Measurements from ENCODE around the gene RELN.
A peak's percentile ranks its signal among the peaks of the same experiment; 100 is the strongest.
"Not testable (repeated sequence)": the region's sequence is repeated elsewhere in the genome, so short reads cannot be mapped to it uniquely, and the experiment has no call there.

RELN gene

GRCh38 chr7:103560136-103560535 is 429.3 kb downstream of the RELN start:
- no peak for DNase-seq (ENCODE audit: low spot score)

- DNase-seq (ENCODE audit: low spot score): no peak
These were observed 438.4 kb downstream of the RELN start for GRCh38 chr7:103551016-103551415.

- no peak for DNase-seq (ENCODE audit: low spot score)
These were observed 439.7 kb downstream of the RELN start for GRCh38 chr7:103549786-103550185.

- no peak for DNase-seq (ENCODE audit: low spot score)
These were observed 441.8 kb downstream of the RELN start for GRCh38 chr7:103547451-103548284.

- DNase-seq (ENCODE audit: low spot score): no peak
These were observed 447.0 kb downstream of the RELN start for GRCh38 chr7:103542470-103542869.

- no peak for DNase-seq (ENCODE audit: low spot score)
These were observed 447.5 kb downstream of the RELN start for GRCh38 chr7:103541947-103542346.

GRCh38 chr7:103541026-103541425 is 448.4 kb downstream of the RELN start:
- DNase-seq (ENCODE audit: low spot score): no peak

GRCh38 chr7:103540338-103540737 is 449.1 kb downstream of the RELN start:
- no peak for DNase-seq (ENCODE audit: low spot score)

GRCh38 chr7:103539875-103540274 is 449.6 kb downstream of the RELN start:
- no peak for DNase-seq (ENCODE audit: low spot score)

GRCh38 chr7:103538964-103539709 is 450.3 kb downstream of the RELN start:
- DNase-seq (ENCODE audit: low spot score): no peak

- no peak for DNase-seq (ENCODE audit: low spot score)
These were observed 455.7 kb downstream of the RELN start for GRCh38 chr7:103533761-103534160.

GRCh38 chr7:103532955-103533354 is 456.5 kb downstream of the RELN start:
- DNase-seq (ENCODE audit: low spot score): no peak

GRCh38 chr7:103528152-103528551 is 461.3 kb downstream of the RELN start:
- no peak for DNase-seq (ENCODE audit: low spot score)

GRCh38 chr7:103525937-103526336 is 463.5 kb downstream of the RELN start:
- DNase-seq (ENCODE audit: low spot score): no peak

- DNase-seq (ENCODE audit: low spot score): peak; percentile 60
These were observed 465.2 kb downstream of the RELN start for GRCh38 chr7:103524042-103524907.

GRCh38 chr7:103521937-103522336 is 467.5 kb downstream of the RELN start:
- DNase-seq (ENCODE audit: low spot score): no peak

GRCh38 chr7:103504505-103505135 is 484.8 kb downstream of the RELN start:
- DNase-seq (ENCODE audit: low spot score): no peak

GRCh38 chr7:103501206-103501605 is 488.3 kb downstream of the RELN start:
- DNase-seq (ENCODE audit: low spot score): no peak

- no peak for DNase-seq (ENCODE audit: low spot score)
These were observed 489.5 kb downstream of the RELN start for GRCh38 chr7:103499976-103500375.

- no peak for DNase-seq (ENCODE audit: low spot score)
These were observed 502.0 kb downstream of the RELN start for GRCh38 chr7:103487419-103487818.

- DNase-seq (ENCODE audit: low spot score): not testable (repeated sequence)
These were observed 502.6 kb downstream of the RELN start for GRCh38 chr7:103486873-103487272.

GRCh38 chr7:103480771-103481170 is 508.7 kb downstream of the RELN start:
- DNase-seq (ENCODE audit: low spot score): no peak
